ENCODE measurements around the gene COX11.

COX11 gene

GRCh38 chr17:54967621-54968261, 713 bp downstream of the COX11 start:
- H3K27me3 ChIP-seq (replicated peaks; ENCODE audit: insufficient read depth, low read length) = no peaks in the 10 kb centered on the region
- peak overlapping the region; percentile 78 for H3K4me3 ChIP-seq (ENCODE audit: low read length)
- no peaks in the 10 kb centered on the region for H4K20me1 ChIP-seq (ENCODE audit: insufficient read depth, low read length)
- H3K9ac ChIP-seq (ENCODE audit: low read length) = peak overlapping the region; percentile 86
- H3K4me2 ChIP-seq (ENCODE audit: low read depth, low read length) = peak overlapping the region; percentile 89
- H3K4me1 ChIP-seq (ENCODE audit: low read length) = peaks cover 14% of the 10 kb centered on the region; the same call in 1 of the 2 replicates
- peaks cover 27% of the 10 kb centered on the region for H3K79me2 ChIP-seq (ENCODE audit: low read length)
- H3K36me3 ChIP-seq (replicated peaks; ENCODE audit: insufficient read depth, low read length) = peaks cover 11% of the 10 kb centered on the region
- H3K9me2 ChIP-seq (replicated peaks; ENCODE audit: insufficient read depth, low read length) = no peaks in the 10 kb centered on the region
- TF ChIP-seq EZH2phosphoT487 (IDR thresholded peaks at IDR 0.05; ENCODE audit: low read length) (no peak), CTCF (IDR thresholded peaks at IDR 0.05; ENCODE audit: low read length) (peak; percentile 54), EZH2 (optimal IDR thresholded peaks at IDR 0.05; ENCODE audit: low read depth, low read length) (no peak)
- peak; percentile 63 for DNase-seq
- peak overlapping the region; percentile 41; the same call in 1 of the 2 replicates for H3K27ac ChIP-seq (ENCODE audit: low read length)
- no peaks in the 10 kb centered on the region for H3K9me3 ChIP-seq (replicated peaks; ENCODE audit: insufficient read depth, low read length)
- no peaks in the 10 kb centered on the region for H3F3A ChIP-seq (ENCODE audit: insufficient read depth, low read length)
- H2AFZ ChIP-seq (ENCODE audit: low read length) = peak overlapping the region; percentile 90

- Histone ChIP-seq H3K9ac (ENCODE audit: low read length) (no peak overlapping the region), H4K20me1 (ENCODE audit: insufficient read depth, low read length) (no peaks in the 10 kb centered on the region), H3K9me3 (replicated peaks; ENCODE audit: insufficient read depth, low read length) (no peaks in the 10 kb centered on the region), H3K79me2 (ENCODE audit: low read length) (no peaks in the 10 kb centered on the region), H3K9me2 (replicated peaks; ENCODE audit: insufficient read depth, low read length) (no peaks in the 10 kb centered on the region), H3K27me3 (replicated peaks; ENCODE audit: insufficient read depth, low read length) (no peaks in the 10 kb centered on the region), H3K27ac (ENCODE audit: low read length) (no peak overlapping the region), H3K36me3 (replicated peaks; ENCODE audit: insufficient read depth, low read length) (0 out of 2 replicates have a peak, but pooled peaks cover 3% of the 10 kb centered on the region), H2AFZ (ENCODE audit: low read length) (no peak overlapping the region), H3F3A (ENCODE audit: insufficient read depth, low read length) (no peaks in the 10 kb centered on the region), H3K4me3 (ENCODE audit: low read length) (no peak overlapping the region), H3K4me1 (ENCODE audit: low read length) (no peaks in the 10 kb centered on the region), H3K4me2 (ENCODE audit: low read depth, low read length) (no peak overlapping the region)
- DNase-seq = no peak
- TF ChIP-seq EZH2phosphoT487 (IDR thresholded peaks at IDR 0.05; ENCODE audit: low read length) (no peak), EZH2 (optimal IDR thresholded peaks at IDR 0.05; ENCODE audit: low read depth, low read length) (no peak), CTCF (IDR thresholded peaks at IDR 0.05; ENCODE audit: low read length) (no peak)
Measured at GRCh38 chr17:54956791-54957190, 11.7 kb downstream of the COX11 start.

GRCh38 chr17:54951286-54951685, 17.2 kb downstream of the COX11 start:
- H3K4me3 ChIP-seq (ENCODE audit: low read length) = no peak overlapping the region
- DNase-seq = no peak
- H3K4me2 ChIP-seq (ENCODE audit: low read depth, low read length) = no peak overlapping the region
- H2AFZ ChIP-seq (ENCODE audit: low read length) = no peak overlapping the region
- no peaks in the 10 kb centered on the region for H3K79me2 ChIP-seq (ENCODE audit: low read length)
- H3K36me3 ChIP-seq (replicated peaks; ENCODE audit: insufficient read depth, low read length) = no peaks in the 10 kb centered on the region
- no peaks in the 10 kb centered on the region for H3F3A ChIP-seq (ENCODE audit: insufficient read depth, low read length)
- H3K27ac ChIP-seq (ENCODE audit: low read length) = no peak overlapping the region
- TF ChIP-seq EZH2phosphoT487 (IDR thresholded peaks at IDR 0.05; ENCODE audit: low read length) (no peak), EZH2 (optimal IDR thresholded peaks at IDR 0.05; ENCODE audit: low read depth, low read length) (no peak), CTCF (IDR thresholded peaks at IDR 0.05; ENCODE audit: low read length) (no peak)
- no peaks in the 10 kb centered on the region for H3K27me3 ChIP-seq (replicated peaks; ENCODE audit: insufficient read depth, low read length)
- H3K9me3 ChIP-seq (replicated peaks; ENCODE audit: insufficient read depth, low read length) = no peaks in the 10 kb centered on the region
- no peak overlapping the region for H3K9ac ChIP-seq (ENCODE audit: low read length)
- H4K20me1 ChIP-seq (ENCODE audit: insufficient read depth, low read length) = no peaks in the 10 kb centered on the region
- no peaks in the 10 kb centered on the region for H3K4me1 ChIP-seq (ENCODE audit: low read length)
- no peaks in the 10 kb centered on the region for H3K9me2 ChIP-seq (replicated peaks; ENCODE audit: insufficient read depth, low read length)

Data from MM.1S (cell line).